ENCODE results near the gene ANKRD27.
A peak's percentile ranks its signal among the peaks of the same experiment; 100 is the strongest.
"Not testable (repeated sequence)": the region's sequence is repeated elsewhere in the genome, so short reads cannot be mapped to it uniquely, and the experiment has no call there.

ANKRD27 gene

DNA sequence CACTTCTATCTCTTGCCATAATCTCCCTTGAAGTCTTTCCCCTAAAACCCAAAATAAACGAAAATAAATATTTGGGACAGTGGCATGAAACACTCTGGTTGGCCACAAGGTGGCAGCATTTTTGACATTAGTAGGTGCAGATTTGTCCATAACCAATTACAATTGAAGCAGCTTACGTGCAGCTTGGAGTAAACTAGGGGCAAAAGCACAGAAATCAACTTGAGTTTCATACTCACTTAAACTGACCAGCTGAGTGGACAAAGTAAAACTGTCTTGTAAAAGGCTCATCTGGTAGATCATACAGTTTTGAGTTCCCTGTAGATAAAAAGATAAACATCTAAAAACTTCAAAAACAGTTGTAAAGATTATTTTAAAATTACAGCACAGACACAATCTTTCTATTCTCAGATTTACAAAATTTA is 75.2 kb downstream of the ANKRD27 start:
- no peak for DNase-seq (ENCODE audit: low read depth)

DNA sequence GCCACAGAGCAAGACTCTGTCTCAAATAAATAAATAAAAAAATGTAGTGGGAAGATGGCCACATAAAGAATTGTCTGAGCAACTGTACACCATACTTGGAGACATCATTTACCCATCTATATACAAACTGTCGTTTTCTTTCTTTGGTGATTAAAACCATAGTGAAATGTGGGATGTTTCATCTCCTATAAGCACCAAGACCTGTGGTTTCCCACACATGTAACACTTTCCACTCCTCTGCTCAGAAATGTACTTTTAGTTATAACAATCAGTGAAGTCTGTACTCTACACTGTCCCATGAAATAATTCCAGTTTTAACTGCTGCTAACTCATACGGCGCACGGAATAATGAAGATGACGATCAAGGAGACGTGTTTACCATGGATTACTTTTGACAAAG is 75.7 kb downstream of the ANKRD27 start:
- no peak for DNase-seq (ENCODE audit: low read depth)

DNA sequence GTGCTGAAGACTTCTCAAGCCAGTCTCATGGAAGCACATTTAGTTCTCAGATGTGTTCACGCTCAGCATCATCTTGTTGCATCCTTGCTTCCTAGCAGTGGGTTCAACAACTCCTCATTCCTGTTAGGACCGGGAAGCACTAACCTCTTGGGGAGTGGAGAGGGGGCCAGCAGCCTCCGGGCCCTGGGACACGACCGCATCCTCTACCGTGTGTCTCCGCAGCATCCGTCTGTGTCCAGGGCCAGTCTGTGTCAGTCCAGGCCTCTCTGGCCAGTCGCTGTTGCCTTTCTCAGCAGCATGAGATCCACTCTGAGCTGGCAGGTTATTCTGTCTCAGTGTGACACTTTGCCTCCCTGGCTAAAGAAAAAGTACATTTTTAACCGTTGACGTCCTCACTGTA is 77.0 kb downstream of the ANKRD27 start:
- DNase-seq (ENCODE audit: low read depth), result no peak

DNA sequence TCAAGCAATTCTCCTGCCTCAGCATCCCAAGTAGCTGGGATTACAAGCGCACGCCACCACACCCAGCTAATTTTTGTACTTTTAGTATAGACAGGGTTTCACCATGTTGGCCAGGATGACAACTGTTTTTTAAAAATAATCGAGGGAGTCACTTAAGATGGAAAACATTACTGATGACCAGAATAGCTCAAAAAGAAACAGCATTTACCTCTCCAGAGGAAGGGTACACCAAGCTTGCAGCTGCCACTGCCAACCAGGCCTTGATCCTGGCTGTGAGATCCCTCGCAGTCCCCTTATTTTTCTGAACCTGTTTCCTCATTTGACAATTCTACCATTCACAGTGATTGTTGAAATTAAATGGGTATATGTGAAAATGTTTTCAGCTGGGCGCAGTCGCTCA is 79.5 kb downstream of the ANKRD27 start:
- no peak for DNase-seq (ENCODE audit: low read depth)

DNA sequence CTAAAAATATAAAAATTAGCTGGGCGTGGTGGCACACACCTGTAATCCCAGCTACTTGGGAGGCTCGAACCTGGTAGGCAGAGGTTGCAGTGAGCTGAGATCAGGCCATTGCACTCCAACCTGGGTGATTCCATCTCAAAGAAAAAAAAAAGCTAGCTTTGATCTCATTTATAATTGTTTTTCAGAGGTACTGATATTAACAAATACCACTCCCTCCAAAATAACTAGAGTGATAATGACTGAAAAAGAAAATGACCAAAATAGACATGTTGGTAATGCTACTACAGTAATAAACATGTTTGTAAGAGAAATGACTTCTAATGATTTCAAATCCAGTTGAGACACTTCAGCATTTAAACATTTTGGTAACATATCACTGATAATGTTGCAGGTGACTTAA is 81.0 kb downstream of the ANKRD27 start:
- DNase-seq (ENCODE audit: low read depth), result no peak

DNA sequence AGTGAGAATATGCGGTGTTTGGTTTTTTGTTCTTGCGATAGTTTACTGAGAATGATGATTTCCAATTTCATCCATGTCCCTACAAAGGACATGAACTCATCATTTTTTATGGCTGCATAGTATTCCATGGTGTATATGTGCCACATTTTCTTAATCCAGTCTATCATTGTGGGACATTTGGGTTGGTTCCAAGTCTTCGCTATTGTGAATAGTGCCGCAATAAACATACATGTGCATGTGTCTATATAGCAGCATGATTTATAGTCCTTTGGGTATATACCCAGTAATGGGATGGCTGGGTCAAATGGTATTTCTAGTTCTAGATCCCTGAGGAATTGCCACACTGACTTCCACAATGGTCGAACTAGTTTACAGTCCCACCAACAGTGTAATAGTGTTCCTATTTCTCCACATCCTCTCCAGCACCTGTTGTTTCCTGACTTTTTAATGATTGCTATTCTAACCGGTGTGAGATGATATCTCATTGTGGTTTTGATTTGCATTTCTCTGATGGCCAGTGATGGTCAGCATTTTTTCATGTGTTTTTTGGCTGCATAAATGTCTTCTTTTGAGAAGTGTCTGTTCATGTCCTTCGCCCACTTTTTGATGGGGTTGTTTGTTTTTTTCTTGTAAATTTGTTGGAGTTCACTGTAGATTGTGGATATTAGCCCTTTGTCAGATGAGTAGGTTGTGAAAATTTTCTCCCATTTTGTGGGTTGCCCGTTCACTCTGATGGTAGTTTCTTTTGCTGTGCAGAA is 87.1 kb downstream of the ANKRD27 start:
- DNase-seq (ENCODE audit: low read depth), result not testable (repeated sequence)

DNA sequence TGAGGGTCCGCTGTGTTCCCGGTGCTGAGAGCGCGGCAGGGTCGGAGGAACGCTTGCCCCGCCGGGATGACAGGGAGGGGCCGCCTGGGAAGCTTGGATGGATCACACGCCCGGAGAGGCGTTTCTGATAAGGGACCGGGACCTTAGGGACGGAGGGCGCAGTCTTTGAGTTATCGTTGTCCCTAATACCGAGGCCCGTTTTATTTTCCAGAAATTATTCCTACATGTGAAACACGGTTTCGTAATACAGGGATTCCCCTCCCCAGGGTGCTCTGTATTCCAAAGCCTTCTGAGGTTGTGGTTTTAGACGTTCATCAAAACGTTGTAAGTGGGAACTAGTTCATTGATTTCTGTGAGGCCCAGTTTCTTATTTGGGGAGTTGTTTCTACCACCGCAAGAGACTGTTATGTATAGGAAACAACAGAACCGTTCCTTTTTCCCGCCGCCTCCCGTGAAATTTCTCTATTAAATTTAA is 93.2 kb downstream of the ANKRD27 start:
- no peak for DNase-seq (ENCODE audit: low read depth)

DNA sequence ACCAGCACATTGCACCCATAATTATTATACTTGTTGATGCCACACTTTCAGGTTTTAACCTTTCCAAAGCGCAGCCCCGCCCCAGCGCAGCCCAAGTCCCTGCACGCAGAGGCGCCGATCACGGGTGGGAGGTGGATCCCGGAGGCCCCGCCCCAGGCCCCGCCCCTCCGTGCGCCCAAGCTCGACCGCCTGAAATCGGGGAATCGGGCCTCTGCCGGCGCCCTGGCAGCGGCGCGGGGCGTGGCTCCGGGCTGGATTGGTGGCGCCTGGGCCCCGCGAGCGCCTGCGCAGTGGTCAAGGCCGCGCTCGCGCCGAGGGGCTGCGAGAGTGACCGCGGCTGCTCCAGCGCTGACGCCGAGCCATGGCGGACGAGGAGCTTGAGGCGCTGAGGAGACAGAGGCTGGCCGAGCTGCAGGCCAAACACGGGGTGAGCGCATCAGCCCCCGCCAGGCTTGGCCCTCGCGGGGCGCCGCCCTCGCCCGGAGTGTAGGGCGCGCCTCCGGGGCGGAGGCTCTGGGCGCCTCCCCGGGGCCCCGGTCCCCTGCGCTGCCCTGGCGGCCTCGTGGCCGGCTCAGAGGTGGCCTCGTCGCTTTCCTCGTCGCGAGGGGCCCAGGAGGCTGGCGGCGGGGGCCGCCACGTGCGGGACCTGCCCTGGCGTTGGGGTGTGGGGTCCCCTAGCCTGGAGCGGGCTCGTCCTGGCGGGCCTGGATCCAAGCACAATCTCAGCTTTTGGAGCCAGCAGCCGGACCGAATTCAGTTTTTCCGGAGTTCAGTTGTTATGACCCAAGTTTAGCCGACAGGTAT is 93.9 kb downstream of the ANKRD27 start, which contains the start of gene PDCD5:
Gene PDCD5, plus strand, starts transcription at position 290 of the 804 bp plus-strand sequence. Its CDS starts 72 bp downstream, at position 362.
- DNase-seq (ENCODE audit: low read depth), result peak; percentile 69

DNA sequence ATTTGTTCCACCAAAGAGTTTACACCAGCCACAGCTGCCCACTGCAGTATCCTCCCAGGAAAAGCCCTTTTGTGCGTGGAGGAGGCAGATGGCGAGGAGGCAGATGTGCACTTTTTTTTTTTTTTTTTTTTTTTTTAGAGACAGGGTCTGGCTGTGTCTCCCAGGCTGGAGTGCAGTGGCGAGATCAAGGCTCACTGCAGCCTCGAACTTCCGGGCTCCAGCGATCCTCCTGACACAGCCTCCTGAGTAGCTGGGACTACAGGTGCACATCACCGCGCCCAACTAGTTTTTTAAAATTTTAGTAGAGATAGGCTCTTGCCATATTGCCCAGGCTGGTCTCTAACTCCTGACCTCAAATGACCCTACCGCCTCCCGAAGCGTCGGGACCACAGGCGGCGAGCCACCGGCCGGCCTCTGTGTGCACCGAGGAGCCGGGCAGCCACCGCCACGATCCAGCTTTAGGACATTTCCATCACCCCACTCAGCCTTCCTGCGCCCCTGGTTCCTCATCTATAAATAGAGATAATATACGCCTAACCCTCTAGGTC is 94.6 kb downstream of the ANKRD27 start:
- DNase-seq (ENCODE audit: low read depth), result no peak

DNA sequence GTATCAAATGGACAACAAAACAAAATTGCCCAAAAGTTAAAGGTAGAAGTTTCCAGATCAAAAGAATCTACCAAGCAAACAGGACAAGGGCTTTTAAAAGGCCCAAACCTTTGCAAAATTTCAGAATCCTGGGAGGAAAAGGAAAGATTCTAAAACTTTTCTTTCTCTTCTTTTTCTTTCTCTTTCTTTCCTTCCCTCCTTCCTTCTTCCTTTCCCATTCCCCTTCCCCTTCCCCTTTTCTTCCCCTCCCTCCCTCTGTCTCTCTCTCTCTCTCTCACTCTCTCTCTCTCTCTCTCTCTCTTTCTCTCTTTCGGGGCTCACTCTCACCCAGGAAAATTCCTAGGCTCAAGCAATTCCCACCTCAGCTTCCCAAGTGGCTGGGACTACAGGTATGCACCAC is 98.2 kb downstream of the ANKRD27 start:
- no peak for DNase-seq (ENCODE audit: low read depth)

DNA sequence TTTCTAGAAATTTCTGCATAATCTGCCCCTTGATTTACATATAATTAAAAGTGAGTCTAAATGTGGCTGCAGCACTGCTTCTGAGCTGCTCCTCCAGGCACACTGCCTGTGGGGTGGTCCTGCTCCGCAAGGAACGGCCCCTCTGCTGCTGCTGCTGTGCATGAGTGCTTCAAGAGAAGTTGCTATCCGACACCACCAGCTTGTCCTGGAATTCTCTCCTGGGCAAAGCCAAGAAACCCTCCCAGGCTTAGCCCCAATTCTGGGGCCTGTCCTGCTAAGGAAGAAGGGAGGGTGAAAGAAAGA is 101.5 kb downstream of the ANKRD27 start:
- no peak for DNase-seq (ENCODE audit: low read depth)

DNA sequence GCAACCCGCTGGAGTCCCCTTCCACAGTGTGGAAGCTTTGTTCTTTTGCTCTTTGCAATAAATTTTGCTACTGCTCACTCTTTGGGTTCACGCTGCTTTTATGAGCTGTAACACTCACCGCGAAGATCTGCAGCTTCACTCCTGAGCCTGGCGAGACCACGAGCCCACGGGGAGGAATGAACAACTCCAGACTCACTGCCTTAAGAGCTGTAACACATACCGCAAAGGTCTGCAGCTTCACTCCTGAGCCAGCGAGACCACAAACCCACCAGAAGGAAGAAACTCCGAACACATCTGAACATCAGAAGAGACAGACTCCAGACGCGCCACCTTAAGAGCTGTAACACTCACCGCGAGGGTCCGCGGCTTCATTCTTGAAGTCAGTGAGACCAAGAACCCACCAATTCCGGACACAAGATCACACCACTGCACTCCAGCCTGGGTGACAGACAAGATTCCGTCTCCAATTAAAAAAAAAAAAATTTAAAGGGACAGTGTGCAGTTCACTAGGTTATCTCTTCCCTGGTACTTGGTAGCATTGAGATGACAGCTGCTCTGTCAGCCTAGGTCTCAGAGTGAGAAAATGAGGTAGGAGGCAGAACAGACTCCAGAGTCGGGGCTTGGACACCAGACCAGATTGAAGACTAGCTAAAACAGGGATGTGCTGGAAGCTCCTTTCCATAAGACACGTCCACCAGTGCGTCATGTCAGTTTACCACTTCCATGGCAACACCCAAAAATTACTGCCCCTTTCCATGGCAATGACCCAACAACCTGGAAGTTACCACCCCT is 102.1 kb downstream of the ANKRD27 start:
- not testable (repeated sequence) for DNase-seq (ENCODE audit: low read depth)

DNA sequence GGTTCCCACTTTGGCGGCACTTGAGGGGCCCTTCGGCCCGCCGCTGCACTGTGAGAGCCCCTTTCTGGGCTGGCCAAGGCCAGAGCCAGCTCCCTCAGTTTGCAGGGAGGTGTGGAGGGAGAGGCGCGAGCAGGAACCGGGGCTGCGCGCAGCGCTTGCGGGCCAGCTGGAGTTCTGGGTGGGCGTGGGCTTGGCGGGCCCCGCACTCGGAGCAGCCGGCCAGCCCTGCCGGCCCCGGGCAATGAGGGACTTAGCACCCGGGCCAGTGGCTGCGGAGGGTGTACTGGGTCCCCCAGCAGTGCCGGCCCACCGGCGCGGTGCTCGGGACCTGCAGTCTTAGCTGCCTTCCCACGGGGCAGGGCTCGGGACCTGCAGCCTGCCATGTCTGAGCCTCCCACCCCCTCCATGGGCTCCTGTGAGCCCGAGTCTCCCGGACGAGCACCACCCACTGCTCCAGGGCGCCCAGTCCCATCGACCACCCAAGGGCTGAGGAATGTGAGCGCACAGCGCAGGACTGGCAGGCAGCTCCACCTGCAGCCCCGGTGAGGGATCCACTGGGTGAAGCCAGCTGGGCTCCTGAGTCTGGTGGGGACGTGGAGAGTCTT is 103.4 kb downstream of the ANKRD27 start:
- not testable (repeated sequence) for DNase-seq (ENCODE audit: low read depth)

DNA sequence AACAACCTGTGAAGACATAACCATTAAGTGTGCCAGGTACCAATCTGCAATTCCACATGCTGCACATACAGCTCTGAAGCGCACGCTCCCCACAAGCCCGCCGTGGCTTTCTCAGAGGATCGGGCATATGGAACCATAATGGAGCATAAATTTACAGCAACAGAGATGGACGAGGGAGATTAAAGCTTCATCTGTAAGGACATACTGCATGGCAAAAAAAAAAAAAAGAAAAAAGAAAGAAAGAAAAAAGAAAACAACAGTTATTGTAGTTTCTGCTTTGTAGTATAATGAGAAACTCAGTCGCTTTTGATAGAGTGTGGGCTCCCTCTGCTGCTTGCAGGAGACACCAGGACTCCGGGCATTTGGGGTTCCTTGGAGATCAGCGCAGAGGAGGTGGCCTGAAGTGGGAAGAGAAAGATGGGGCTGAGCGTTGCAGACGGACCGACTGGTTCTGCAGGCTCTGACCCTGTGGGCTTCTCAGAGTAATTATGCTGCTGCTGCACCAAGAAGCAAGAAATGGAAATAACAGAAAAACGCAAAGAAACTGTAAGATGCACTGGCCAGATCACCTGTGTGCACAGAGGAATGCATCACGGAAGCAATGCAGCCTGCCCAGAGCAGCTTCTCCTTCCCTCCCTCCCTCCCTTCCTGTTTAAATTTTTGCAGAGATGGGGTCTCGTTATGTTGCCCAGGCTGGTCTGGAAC is 104.7 kb downstream of the ANKRD27 start:
- no peak for DNase-seq (ENCODE audit: low read depth)

DNA sequence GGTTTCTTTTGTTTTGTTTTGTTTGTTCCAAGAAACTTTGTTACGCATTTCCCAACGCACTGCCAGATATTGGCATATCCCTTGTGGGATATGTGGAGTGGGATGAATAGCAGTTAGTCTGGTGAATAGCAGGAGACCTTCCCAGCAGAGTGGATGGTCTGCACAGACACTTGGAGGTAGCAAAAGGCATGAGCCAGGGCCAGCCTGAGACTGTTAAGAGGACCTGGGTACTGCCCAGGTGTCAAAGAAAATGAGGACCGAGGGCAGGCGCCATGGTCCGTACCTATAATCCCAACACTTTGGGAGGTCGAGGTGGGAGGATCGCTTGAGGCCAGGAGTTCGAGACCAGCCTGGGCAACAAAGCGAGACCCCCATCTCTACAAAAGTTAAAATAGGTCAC is 107.5 kb downstream of the ANKRD27 start:
- no peak for DNase-seq (ENCODE audit: low read depth)

DNA sequence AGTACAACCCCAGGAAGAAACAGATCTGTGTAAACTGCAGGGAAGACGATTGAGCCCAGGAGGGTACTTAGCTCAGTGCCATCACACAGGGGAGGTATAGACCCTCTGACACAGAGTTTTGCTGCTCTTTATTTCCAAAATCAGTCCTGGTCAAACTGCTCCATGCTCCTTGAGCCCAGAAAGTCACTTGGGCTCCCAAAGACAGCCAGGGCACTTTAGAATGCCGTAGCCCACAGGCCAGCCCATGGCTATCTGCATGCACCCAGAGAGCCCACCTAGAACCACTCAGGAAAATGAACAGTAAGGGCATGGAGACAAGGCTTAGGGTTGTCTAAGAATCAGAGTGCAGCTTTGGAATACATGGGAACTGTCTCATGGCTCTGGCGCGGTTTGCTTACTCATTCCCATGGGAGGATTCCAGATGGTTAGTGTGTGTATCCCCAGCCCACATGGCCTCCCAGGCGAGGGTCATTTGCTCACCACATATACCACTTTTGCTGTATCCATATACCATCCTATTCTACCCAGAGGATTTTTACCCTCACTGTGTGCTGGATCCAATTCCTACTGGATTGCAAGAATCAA is 108.6 kb downstream of the ANKRD27 start:
- DNase-seq (ENCODE audit: low read depth), result no peak

DNA sequence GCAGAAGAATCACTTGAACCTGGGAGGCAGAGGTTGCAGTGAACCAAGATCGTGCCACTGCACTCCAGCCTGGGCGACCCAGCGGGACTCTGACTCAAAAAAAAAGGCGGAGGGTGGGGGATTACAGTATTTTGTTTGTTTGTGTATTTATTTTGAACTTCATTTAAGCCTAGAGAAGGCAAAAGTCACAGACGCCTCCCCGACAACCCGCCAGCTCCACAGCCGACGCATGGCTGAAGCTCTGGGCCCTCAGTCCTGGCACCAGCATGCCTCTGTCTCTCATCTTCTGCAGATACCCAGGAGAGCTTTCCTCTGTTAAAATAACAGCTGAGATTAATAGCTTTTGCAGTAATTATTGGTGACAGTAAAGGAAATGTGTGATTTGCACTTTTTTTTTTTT is 111.2 kb downstream of the ANKRD27 start:
- DNase-seq (ENCODE audit: low read depth), result no peak

DNA sequence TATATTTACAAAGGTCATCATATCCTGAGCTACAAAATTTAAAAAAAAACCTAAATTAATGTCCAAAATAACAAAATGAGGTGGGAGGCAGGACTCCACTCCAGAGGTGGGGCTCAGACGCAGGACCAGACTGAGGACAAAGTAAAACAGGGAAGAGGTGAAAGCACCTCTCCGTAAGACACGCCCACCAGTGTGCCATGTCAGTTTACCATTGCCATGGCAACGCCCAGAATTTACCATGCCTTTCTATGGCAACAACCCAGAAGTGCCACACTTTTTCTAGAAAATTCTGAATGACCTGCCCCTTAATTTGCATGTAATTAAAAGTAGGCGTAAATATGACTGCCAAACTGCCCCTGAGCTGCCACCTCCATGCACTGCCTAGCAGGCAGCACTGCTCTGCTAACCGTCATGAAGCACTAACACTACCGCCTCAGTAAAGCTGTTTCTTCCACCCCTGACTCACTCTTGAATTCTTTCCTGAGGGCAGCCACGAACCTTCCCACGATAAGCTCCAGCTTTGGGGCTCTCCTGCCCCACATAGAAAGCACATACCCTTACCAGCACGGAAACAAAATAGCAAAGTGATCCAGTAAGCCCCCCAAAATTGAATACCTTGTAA is 116.3 kb downstream of the ANKRD27 start:
- DNase-seq (ENCODE audit: low read depth), result no peak

DNA sequence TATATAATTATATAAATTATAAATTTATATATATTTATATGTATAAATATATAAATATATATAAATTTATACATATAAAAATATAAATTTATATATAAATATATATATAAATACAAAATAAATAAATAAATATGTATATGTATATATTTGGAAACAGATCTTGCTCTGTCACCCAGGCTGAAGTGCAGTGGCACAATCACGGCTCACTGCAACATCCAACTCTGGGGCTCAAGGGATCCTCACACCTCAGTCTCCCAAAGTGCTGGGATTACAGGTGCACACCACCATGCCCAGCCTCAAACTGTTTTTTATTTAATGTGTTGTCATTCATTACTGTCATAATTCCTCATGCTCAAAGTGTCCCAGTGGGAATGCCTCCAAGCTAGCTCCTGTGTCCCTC is 119.2 kb downstream of the ANKRD27 start:
- DNase-seq (ENCODE audit: low read depth), result no peak

DNA sequence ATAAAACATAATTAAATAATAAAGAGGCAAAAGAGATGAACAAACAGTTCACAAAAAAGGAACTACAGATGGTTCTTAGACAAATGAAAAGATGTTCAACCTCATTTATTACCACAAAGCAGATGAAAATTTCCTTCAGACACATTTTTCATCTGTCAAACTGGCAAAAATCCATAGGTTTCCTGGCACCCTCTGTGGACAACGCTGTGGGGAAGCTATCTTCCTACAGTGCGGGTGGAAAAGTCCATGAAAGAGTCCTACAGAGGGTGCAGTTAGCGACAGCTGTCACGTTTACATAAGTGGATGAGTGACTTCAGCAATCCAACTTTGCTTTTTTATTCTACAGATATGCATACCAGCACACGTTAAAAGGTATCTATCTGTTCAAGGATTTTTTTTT is 124.3 kb downstream of the ANKRD27 start:
- DNase-seq (ENCODE audit: low read depth), result no peak

All from HS-5 (cell line).